Sigmoid colon (tissue), 7 donors: Measurements from ENCODE around the gene TRAIP. TPM values are rescaled to one million over a fixed set of nuclear protein-coding genes. Genes with fewer than 3 reads are reported as not detected.

Experiments
- DNase-seq: peaks from one replicate; pipeline ENCODE4 v3.0.0-alpha.2; 2019
- H3K27ac ChIP-seq, 4 donors: fragments of 200-600 bp; sonication (generic); one replicate each; pipeline ENCODE4 v1.5.1; 2016 to 2019; ENCODE audit warnings: mild to moderate bottlenecking in 1 of 4
- H3K27me3 ChIP-seq, 3 donors: fragments of 200-600 bp; sonication (generic); one replicate each; pipeline ENCODE4 v1.5.1; 2019; ENCODE audit warnings: mild to moderate bottlenecking in 1 of 3
- H3K36me3 ChIP-seq, 4 donors: fragments of 200-600 bp; sonication (generic); one replicate each; pipeline ENCODE4 v1.5.1; 2016 to 2019
- H3K4me1 ChIP-seq, 4 donors: fragments of 200-600 bp; sonication (generic); one replicate each; pipeline ENCODE4 v1.5.1; 2017 to 2019
- H3K4me3 ChIP-seq, 4 donors: fragments of 200-600 bp; sonication (generic); one replicate each; pipeline ENCODE4 v1.5.1; 2017 to 2019; ENCODE audit warnings: mild to moderate bottlenecking in 2 of 4, moderate library complexity in 1 of 4
- H3K9me3 ChIP-seq, 4 donors: fragments of 200-600 bp in 3 of 4; sonication (generic) in 3 of 4; one replicate each; pipeline versions ENCODE4 v1.5.1 to v1.6.1; 2013 to 2019
- EP300 ChIP-seq, 4 donors: sonication (generic); formaldehyde crosslinking; IDR thresholded peaks; one replicate each; pipeline ENCODE4 v1.6.1; 2017; ENCODE audit warnings: antibody characterized with exemption in 4 of 4
- POLR2A ChIP-seq, 2 donors: fragments of 450-650 bp; IDR thresholded peaks; one replicate each; pipeline ENCODE4 v1.6.1; 2016; ENCODE audit warnings: antibody characterized with exemption in 2 of 2, mild to moderate bottlenecking in 2 of 2, moderate library complexity in 2 of 2
- POLR2AphosphoS5 ChIP-seq, 4 donors: sonication (generic); formaldehyde crosslinking; IDR thresholded peaks; one replicate each; pipeline ENCODE4 v1.6.1; 2017; ENCODE audit warnings: antibody characterized with exemption in 4 of 4
- WGBS, 2 donors: extraction: QIAGEN DNeasy Blood & Tissue Kit; methylation state at CpG; one replicate each; pipeline ENCODE4 v1.1.7; 2013; 5-methylcytosine and 5-hydroxymethylcytosine counted together
- intact Hi-C: fragments of 100-400 bp; cut with DNase I; formaldehyde crosslinking; loops from one replicate; pipeline ENCODE4 v1.15.1; 2023
- polyA plus RNA-seq, 3 donors: library from polyadenylated mRNA; stranded (reverse); fragments of 200-250 nt; gene quantifications; one replicate each; pipeline ENCODE4 v1.2.3, GENCODE V29; 2013
- total RNA-seq, 4 donors: library from RNA; depleted of rRNA; stranded (reverse); fragments of >200 nt; gene quantifications; one replicate each; pipeline ENCODE4 v1.1.0, GENCODE V29; 2016
- TF ChIP-seq, protein P1 (sequence below), 4 experiments: fragments of 450-650 bp in 3 of 4; fragments of 200-600 bp in 1 of 4; IDR thresholded peaks; one replicate each; pipeline ENCODE4 v1.5.1; 2016 to 2019; ENCODE audit warnings: antibody characterized with exemption in 4 of 4, mild to moderate bottlenecking in 3 of 4, moderate library complexity in 2 of 4
- donor health status: healthy with polysubstance abuse.
- donor health status: Bipolar disorder and iron deficiency.
- donor health status: healthy.

Gene TRAIP
- total and polyA plus RNA-seq, 7 donors, result 0.54 to 7.1 (median 1.5) TPM

DNA sequence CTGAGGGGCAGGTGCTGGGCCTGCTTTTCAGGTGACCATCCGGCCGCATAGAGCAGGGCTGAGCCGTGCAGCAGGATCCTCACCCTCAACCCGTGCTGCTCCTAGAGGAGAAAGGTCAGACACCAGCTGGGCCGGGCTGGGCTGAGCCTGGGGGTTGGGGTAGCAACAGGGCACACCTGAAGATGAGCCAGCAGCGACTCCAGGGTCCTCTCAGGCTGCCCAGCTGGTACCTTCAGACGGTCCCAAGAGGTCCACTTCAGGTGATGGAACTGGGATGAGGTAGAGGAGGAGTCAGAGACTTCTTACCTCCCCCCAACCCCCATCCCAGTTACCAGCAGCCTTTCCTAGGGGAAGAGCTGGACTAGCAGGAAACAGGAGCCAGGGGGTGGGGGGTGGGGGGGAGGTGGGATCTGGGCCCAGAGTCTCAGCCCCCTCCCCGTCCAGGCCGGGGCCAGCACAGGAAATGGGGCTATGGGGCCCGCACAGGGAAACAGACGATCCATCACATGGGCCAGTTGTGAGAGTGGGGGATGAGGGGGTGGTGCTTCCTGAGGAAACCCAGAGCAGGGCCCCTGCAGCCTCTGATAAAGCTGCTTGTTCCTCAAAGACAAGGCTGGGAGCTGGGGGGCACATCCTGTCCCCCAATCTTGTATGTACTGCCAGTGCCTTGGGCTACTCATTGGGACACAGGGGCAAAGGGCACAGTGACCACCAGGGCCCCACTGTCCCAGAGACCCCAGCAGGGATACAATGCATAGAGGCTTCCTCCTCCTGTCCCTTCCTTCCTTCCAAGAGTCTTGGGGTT is 50.3 kb downstream of the TRAIP start:
- intact Hi-C loops, result no loop called here
- TF ChIP-seq POLR2AphosphoS5 (IDR thresholded peaks at IDR 0.05) (peak in 1 of 4 donors; percentile 16), POLR2A (IDR thresholded peaks at IDR 0.05) (no peak), EP300 (IDR thresholded peaks at IDR 0.05) (no peak)
- TF ChIP-seq, protein P1, sequence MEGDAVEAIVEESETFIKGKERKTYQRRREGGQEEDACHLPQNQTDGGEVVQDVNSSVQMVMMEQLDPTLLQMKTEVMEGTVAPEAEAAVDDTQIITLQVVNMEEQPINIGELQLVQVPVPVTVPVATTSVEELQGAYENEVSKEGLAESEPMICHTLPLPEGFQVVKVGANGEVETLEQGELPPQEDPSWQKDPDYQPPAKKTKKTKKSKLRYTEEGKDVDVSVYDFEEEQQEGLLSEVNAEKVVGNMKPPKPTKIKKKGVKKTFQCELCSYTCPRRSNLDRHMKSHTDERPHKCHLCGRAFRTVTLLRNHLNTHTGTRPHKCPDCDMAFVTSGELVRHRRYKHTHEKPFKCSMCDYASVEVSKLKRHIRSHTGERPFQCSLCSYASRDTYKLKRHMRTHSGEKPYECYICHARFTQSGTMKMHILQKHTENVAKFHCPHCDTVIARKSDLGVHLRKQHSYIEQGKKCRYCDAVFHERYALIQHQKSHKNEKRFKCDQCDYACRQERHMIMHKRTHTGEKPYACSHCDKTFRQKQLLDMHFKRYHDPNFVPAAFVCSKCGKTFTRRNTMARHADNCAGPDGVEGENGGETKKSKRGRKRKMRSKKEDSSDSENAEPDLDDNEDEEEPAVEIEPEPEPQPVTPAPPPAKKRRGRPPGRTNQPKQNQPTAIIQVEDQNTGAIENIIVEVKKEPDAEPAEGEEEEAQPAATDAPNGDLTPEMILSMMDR (IDR thresholded peaks at IDR 0.05), result no peak
- H3K9me3 ChIP-seq, result no peaks in the 10 kb centered on the region
- 38 to 79% methylated on average over 11 of the region's 11 CpGs for WGBS, 2 donors
- peak overlapping the region in 1 of 4 donors; percentile 10 for H3K4me3 ChIP-seq
- H3K36me3 ChIP-seq, result peaks cover 3 to 25% (median 10%) of the 10 kb centered on the region in 4 donors
- H3K27me3 ChIP-seq, result no peaks in the 10 kb centered on the region
- H3K27ac ChIP-seq, result peak overlapping the region; percentile 88 to 95 (median 92)
- DNase-seq, result peak; percentile 70
- peaks cover 0 to 55% (median 38%) of the 10 kb centered on the region in 4 donors for H3K4me1 ChIP-seq

DNA sequence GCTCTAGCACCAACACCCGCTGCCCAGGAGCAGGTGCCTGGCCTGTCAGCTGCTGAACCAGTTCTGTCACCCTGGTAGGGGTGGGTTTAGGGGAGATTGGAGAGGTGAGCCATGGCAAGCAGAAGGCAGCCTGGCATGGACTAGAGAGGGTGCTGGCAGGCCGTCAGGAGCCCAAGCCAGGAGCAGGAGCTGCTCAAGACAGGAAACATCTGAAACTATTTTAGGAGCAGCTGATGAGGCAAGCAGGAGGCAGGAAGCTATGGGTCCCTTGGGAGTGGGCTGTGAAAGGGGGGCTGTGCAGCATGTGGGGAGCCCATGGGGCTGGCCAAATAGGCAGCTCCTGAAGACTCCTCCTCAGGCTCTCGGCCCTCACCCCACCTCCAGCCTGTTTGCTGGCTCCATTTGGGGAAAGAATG is 51.0 kb downstream of the TRAIP start:
- WGBS, 2 donors, result 46 to 88% methylated on average over 3 of the region's 3 CpGs
- Histone ChIP-seq H3K36me3 (peaks cover 3 to 18% (median 10%) of the 10 kb centered on the region in 4 donors), H3K9me3 (no peaks in the 10 kb centered on the region), H3K27ac (peak overlapping the region; percentile 88 to 95 (median 92)), H3K27me3 (no peaks in the 10 kb centered on the region), H3K4me1 (peaks cover 0 to 55% (median 38%) of the 10 kb centered on the region in 4 donors), H3K4me3 (peak overlapping the region in 1 of 4 donors; percentile 10)
- peak; percentile 55 to 77 (median 62) for TF ChIP-seq POLR2AphosphoS5 (IDR thresholded peaks at IDR 0.05)
- no peak for TF ChIP-seq POLR2A (IDR thresholded peaks at IDR 0.05)
- peak; percentile 94 for DNase-seq
- intact Hi-C loops, result no loop called here

DNA sequence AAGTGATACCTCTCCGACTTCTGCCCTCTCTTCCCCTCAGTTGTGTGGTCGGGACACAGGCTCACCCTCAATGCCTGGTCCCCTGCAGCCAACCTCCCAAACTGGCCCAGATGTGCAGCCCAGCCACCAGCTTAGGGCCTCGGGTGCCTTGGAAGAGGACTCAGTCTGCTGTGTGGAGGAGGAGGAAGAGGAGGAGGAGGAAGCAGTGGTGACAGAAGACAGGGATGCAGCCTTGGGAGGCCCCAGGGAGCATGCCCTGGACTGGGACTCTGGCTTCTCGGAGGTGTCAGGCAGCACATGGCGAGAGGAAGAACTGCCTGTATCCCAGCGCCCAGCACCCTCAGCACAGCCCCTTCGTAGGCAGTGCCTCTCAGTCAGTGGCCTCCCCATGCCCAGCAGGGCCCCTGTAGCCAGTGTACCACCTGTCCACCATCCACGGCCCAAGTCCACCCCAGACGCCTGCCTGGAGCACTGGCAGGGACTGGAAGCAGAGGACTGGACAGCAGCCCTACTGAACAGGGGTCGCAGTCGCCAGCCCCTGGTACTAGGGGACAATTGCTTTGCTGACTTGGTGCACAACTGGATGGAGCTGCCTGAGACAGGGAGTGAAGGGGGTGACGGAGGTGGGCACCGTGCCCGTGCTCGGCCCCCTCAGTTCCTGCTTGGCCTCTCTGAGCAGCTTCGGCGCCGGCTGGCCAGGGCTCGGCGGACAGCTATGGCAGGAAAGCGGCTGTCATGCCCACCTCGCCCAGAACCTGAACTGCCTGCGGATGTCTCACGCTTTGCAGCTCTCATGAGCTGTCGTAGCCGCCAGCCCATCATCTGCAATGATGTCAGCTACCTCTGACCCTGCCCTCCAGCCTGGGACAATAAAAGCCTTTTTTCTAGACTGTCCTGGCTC is 52.0 kb downstream of the TRAIP start:
- Histone ChIP-seq H3K27me3 (no peaks in the 10 kb centered on the region), H3K4me1 (peaks cover 0 to 55% (median 38%) of the 10 kb centered on the region in 4 donors), H3K9me3 (no peaks in the 10 kb centered on the region), H3K27ac (peak overlapping the region; percentile 88 to 95 (median 92)), H3K36me3 (peaks cover under 1 to 8% (median 4%) of the 10 kb centered on the region in 4 donors), H3K4me3 (peak overlapping the region; percentile 57 to 86 (median 70))
- intact Hi-C loops, result no loop called here
- TF ChIP-seq EP300 (IDR thresholded peaks at IDR 0.05) (no peak), POLR2A (IDR thresholded peaks at IDR 0.05) (no peak), POLR2AphosphoS5 (IDR thresholded peaks at IDR 0.05) (no peak)
- TF ChIP-seq, protein P1 (IDR thresholded peaks at IDR 0.05), result no peak
- WGBS, 2 donors, result 55 to 82% methylated on average over 26 of the region's 26 CpGs
- no peak for DNase-seq

DNA sequence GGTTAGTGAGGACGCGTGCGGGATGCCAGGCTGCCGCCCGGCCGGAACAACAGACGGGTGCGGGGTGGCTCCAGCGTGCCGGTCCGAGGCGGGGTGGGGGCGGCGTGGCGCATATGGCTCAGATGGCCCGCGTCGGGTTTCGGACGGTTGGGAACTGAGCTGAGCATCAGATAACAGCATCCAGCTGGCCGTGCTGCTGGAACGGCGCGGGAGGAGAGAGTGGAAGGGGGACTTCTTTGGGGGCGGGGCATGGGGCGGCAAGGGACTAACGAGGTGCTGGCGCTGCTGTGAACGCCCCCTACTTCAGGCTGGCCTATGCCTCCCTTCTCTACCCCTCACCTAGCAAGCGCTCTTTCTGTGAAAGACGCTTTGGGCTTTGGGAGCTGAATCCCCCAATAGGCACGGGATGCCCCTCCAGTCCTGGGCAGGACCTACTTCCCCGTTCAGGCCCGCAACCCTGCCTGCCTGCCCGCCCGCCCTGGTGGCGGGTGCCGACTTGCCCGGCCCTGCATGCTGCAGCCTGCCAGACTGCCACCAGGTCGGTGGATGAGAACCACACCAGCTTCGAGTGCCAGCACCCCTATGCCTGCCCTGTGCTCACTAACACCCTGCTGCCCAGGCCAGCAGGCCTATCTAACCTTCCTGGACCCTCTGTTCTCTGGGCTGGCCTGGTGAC is 52.8 kb downstream of the TRAIP start:
- Histone ChIP-seq H3K27ac (peak overlapping the region; percentile 88 to 95 (median 92)), H3K9me3 (no peaks in the 10 kb centered on the region), H3K36me3 (peaks cover 0 to under 1% (median 0%) of the 10 kb centered on the region in 4 donors), H3K4me3 (peak overlapping the region; percentile 57 to 86 (median 70)), H3K4me1 (peaks cover 0 to 55% (median 38%) of the 10 kb centered on the region in 4 donors), H3K27me3 (no peaks in the 10 kb centered on the region)
- WGBS, 2 donors, result 2% methylated on average over 41 of the region's 41 CpGs
- TF ChIP-seq POLR2A (IDR thresholded peaks at IDR 0.05), result no peak
- no peak for TF ChIP-seq EP300 (IDR thresholded peaks at IDR 0.05)
- no peak for TF ChIP-seq POLR2AphosphoS5 (IDR thresholded peaks at IDR 0.05)
- TF ChIP-seq, protein P1 (IDR thresholded peaks at IDR 0.05), result no peak
- peak; percentile 73 for DNase-seq
- intact Hi-C loops, result no loop called here
